Uterus (tissue), 4 donors: ENCODE results near the gene TUBA8. TPM values are rescaled to one million over a fixed set of nuclear protein-coding genes. Genes with fewer than 3 reads are reported as not detected.
"Not testable (repeated sequence)": the region's sequence is repeated elsewhere in the genome, so short reads cannot be mapped to it uniquely, and the experiment has no call there.

Source experiments
- DNase-seq, 2 donors: peaks; one replicate each; pipeline ENCODE4 v3.0.0-alpha.2; 2019 to 2020
- H3K27ac ChIP-seq, 2 donors: fragments of 200-600 bp; sonication (generic); 1 replicate in 1 of 2; 2 replicates in 1 of 2; pipeline ENCODE4 v1.5.1; 2016 to 2018
- H3K27me3 ChIP-seq, 2 donors: fragments of 200-600 bp; sonication (generic); one replicate each; pipeline ENCODE4 v1.5.1; 2018 to 2019; ENCODE audit warnings: control low read depth in 1 of 2
- H3K36me3 ChIP-seq, 2 donors: fragments of 200-600 bp; sonication (generic); one replicate each; pipeline ENCODE4 v1.5.1; 2019; ENCODE audit warnings: control low read depth in 1 of 2
- H3K4me1 ChIP-seq, 2 donors: fragments of 200-600 bp; sonication (generic); one replicate each; pipeline ENCODE4 v1.5.1; 2018 to 2019; ENCODE audit warnings: control low read depth in 1 of 2
- H3K4me3 ChIP-seq, 2 donors: fragments of 200-600 bp; sonication (generic); 1 replicate in 1 of 2; 2 replicates in 1 of 2; pipeline ENCODE4 v1.5.1; 2018 to 2019; ENCODE audit warnings: mild to moderate bottlenecking in 1 of 2
- H3K9me3 ChIP-seq, 2 donors: fragments of 200-600 bp; sonication (generic); one replicate each; pipeline ENCODE4 v1.5.1; 2019; ENCODE audit warnings: control low read depth in 1 of 2
- CTCF ChIP-seq, 4 experiments: fragments of 200-600 bp in 2 of 4; fragments of 450-650 bp in 2 of 4; sonication (generic) in 2 of 4; IDR thresholded peaks; one replicate each; pipeline ENCODE4 v1.5.1; 2016 to 2019; ENCODE audit warnings: antibody characterized with exemption in 4 of 4, mild to moderate bottlenecking in 2 of 4, moderate library complexity in 1 of 4
- POLR2A ChIP-seq, 2 donors: fragments of 450-650 bp; IDR thresholded peaks; one replicate each; pipeline ENCODE4 v1.6.1; 2016; ENCODE audit warnings: antibody characterized with exemption in 2 of 2, mild to moderate bottlenecking in 1 of 2, moderate library complexity in 1 of 2
- intact Hi-C: fragments of 100-400 bp; cut with DNase I; formaldehyde crosslinking; loops from one replicate; pipeline ENCODE4 v1.15.1; 2023; ENCODE audit warnings: low total_unique reads
- total RNA-seq, 4 donors: library from RNA; depleted of rRNA in 3 of 4; stranded (reverse); fragments of >200 nt in 3 of 4; gene quantifications; one replicate each; pipeline versions ENCODE4 v1.1.0 to v1.2.4, GENCODE V29; 2014 to 2023
- donor health status: DM: yes; HTN: yes; CAD: no.

TUBA8 gene
- total RNA-seq, 4 donors from 2014 or later, result 0.90 to 14.6 (median 2.2) TPM; not detected in 1

- H3K27ac ChIP-seq, result peak overlapping the region; percentile 95 to 99
- intact Hi-C loops, result no loop called here
- TF ChIP-seq POLR2A (IDR thresholded peaks at IDR 0.05) (no peak), CTCF (IDR thresholded peaks at IDR 0.05) (no peak)
- no peak for DNase-seq
- H3K4me3 ChIP-seq, result no peak overlapping the region
- H3K27me3 ChIP-seq, result no peaks in the 10 kb centered on the region
- H3K9me3 ChIP-seq, result no peaks in the 10 kb centered on the region
- no peaks in the 10 kb centered on the region for H3K36me3 ChIP-seq
- peaks cover 0 to 6% of the 10 kb centered on the region in 2 donors for H3K4me1 ChIP-seq
Measured at GRCh38 chr22:18069041-18069440, 41.6 kb upstream of the TUBA8 start.

GRCh38 chr22:18070041-18070440 lies 40.6 kb upstream of the TUBA8 start:
- no peaks in the 10 kb centered on the region for H3K36me3 ChIP-seq
- no peak for DNase-seq
- peaks cover 0 to 6% of the 10 kb centered on the region in 2 donors for H3K4me1 ChIP-seq
- H3K9me3 ChIP-seq, result no peaks in the 10 kb centered on the region
- intact Hi-C loops, result loop anchor here (10.0 kb wide), 1 partner anchor 45 kb away; the partner anchor contains the start of gene MICAL3
- TF ChIP-seq POLR2A (IDR thresholded peaks at IDR 0.05) (no peak), CTCF (IDR thresholded peaks at IDR 0.05) (no peak)
- H3K27me3 ChIP-seq, result no peaks in the 10 kb centered on the region
- peak overlapping the region in 1 of 2 donors; percentile 99 for H3K27ac ChIP-seq
- no peak overlapping the region for H3K4me3 ChIP-seq

- Histone ChIP-seq H3K9me3 (no peaks in the 10 kb centered on the region), H3K4me3 (no peak overlapping the region), H3K4me1 (peaks cover 0 to 6% of the 10 kb centered on the region in 2 donors), H3K27me3 (no peaks in the 10 kb centered on the region), H3K27ac (peak overlapping the region in 1 of 2 donors; percentile 52), H3K36me3 (no peaks in the 10 kb centered on the region)
- no peak for TF ChIP-seq POLR2A (IDR thresholded peaks at IDR 0.05)
- no peak for TF ChIP-seq CTCF (IDR thresholded peaks at IDR 0.05)
- intact Hi-C loops, result loop anchor here (10.0 kb wide), 1 partner anchor 46 kb away; the partner anchor contains the start of gene MICAL3
- no peak for DNase-seq
Measured at GRCh38 chr22:18070556-18071306, 39.9 kb upstream of the TUBA8 start.

- not testable (repeated sequence) for H3K4me3 ChIP-seq, H3K27ac ChIP-seq
- intact Hi-C loops, result loop anchor here (10.0 kb wide), 1 partner anchor 47 kb away; the partner anchor contains the start of gene MICAL3
Measured at GRCh38 chr22:18071307-18071967, 39.2 kb upstream of the TUBA8 start.

GRCh38 chr22:18071968-18072310 lies 38.7 kb upstream of the TUBA8 start:
- Histone ChIP-seq H3K36me3 (no peaks in the 10 kb centered on the region), H3K4me1 (peaks cover 4 to 13% of the 10 kb centered on the region in 2 donors), H3K27ac (no peak overlapping the region), H3K9me3 (no peaks in the 10 kb centered on the region), H3K27me3 (no peaks in the 10 kb centered on the region), H3K4me3 (no peak overlapping the region)
- intact Hi-C loops, result loop anchor here (10.0 kb wide), 1 partner anchor 47 kb away; the partner anchor contains the start of gene MICAL3
- no peak for TF ChIP-seq POLR2A (IDR thresholded peaks at IDR 0.05)
- no peak for TF ChIP-seq CTCF (IDR thresholded peaks at IDR 0.05)
- DNase-seq, result no peak

More at GRCh38 chr22:18071307-18071967, 39.2 kb upstream of the TUBA8 start:
- H3K4me1 ChIP-seq, H3K9me3 ChIP-seq, DNase-seq, H3K36me3 ChIP-seq, H3K27me3 ChIP-seq: not testable (repeated sequence)
